GM18873 (cell line): ENCODE results near the gene WDTC1.
"Not testable (repeated sequence)": the region's sequence is repeated elsewhere in the genome, so short reads cannot be mapped to it uniquely, and the experiment has no call there.

Experiments used
- ATAC-seq: cut with Tn5 transposase; IDR thresholded peaks from one replicate; pipeline ENCODE4 v1.9.1; 2021; ENCODE audit warnings: mild to moderate bottlenecking, moderate library complexity, moderate number of reproducible peaks; ENCODE audit not compliant: unreplicated experiment, low FRiP score

WDTC1 gene

DNA sequence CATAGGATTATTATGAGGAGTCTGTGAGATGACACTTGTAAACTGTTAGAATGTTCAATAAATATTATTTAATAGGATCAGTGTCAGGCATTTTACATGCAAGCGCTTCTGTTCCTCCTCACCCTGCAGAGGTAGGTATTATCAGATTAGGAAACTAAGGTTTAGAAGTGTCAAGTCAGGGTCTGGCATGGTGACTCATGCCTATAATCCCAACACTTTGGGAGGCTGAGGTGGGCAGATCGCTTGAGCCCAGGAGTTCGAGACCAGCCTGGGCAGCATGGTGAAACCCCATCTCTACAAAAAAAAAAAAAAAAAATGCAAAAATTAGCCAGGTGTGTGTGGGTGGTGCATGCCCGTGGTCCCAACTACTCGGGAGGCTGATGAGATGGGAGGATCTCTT lies 9.2 kb downstream of the WDTC1 start:
- not testable (repeated sequence) for ATAC-seq

DNA sequence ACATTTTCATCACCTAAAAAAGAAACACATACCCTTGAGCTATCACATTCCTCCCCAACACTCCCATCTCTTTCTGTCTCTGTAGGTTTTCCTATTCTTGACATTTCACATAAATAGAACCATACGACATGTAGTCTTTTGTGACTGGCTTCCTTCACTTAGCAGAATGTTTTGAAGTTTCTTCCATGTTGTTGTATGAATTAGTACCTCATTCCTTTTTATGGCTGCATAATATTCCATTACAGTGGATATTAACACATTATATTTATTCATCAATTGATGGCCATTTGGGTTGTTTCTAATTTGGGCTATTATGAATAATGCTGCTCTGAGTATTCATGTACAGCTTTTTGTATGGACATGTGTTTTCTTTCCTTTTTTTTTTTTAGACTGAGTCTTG lies 11.8 kb downstream of the WDTC1 start:
- ATAC-seq = no peak

DNA sequence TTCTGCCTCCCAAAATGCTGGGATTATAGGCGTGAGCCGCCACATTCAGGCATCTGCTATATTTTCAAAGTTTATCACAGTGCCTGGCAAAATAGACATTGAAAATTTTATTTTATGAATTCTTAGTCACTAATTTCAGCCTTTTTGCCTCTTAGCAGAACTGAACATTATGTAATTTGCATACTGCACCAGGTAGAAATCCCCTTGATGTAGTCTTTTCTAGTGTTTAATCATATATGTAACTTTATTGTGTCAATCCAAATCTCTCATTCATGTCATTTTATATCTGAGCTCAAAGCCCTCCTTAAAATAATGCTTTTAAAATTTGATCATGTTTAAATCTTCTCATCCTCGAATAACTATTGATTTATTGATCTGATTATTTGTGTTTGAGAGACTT lies 19.2 kb downstream of the WDTC1 start:
- ATAC-seq = no peak

DNA sequence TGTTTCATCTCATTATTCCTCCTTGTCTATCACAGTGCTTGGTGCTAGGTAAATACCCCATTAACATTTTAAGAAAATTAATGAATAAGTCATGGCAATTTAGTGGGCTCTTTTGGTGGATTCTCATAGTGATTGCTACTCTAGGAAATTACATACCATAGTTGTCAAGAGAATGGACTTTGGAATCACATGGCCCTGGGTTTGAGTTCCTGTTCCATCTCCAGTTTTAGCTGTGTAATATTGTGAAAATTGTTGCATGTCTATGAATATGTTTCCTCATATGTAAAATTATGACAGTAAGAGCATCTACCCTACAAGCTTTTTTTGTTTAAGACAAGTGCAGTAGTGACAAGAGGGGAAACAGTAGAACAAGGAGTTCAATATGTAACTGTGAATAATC lies 20.7 kb downstream of the WDTC1 start:
- no peak for ATAC-seq

DNA sequence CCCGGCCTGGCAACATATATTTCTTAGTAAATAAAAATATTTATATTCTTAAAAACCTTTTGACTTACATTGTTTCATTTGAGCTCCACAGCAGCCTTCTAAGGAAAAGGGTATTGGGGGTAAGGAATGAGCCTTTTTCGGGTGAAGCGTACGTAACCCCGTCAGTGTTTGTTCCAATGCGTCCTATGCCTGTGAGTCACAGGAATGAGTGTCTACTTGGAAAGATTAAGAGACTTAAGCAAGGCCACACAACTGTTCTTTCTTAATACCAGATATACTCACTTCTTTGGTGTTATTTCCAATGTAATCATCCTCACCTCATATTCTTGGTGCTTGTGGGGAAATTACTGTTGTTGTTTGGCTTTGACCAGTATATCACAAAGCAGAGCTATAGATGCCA lies 22.7 kb downstream of the WDTC1 start:
- no peak for ATAC-seq

DNA sequence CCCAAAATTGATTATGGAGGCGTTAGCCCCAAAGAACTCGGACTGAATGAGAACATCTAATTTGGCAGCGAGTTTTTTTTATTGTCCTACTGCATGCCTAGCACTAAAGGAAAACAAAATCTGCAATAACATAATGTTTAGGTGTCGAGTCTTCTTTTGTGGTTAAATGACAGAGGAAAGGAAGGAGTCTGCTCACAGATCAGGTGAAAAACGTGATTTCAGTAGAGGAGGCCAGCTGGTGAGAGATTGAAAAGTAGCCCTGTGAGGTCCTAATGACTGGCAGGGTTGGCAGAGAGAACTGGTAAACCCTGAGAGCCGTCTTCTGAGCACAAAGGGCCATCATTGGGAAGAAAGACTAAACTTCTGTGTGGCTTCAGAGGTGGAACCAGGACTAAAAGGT lies 24.2 kb downstream of the WDTC1 start:
- no peak for ATAC-seq

DNA sequence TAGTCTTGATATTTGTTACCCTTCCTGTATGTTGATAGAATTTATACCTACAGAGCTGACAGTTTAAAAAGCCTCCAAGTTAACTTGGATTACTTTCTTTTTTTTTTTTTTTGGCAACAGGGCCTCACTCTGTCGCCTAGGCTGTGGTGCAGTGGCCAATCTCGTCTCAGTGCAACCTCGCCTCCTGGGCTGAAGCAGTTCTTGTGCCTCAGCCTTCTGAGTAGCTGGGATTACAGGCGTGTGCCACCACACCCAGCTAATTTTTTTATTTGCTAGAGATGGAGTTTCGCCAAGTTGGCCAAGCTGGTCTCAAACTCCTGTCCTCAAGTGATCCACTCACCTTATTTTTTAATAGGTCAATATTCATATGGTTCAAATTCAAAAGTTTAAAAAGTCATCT lies 32.7 kb downstream of the WDTC1 start:
- no peak for ATAC-seq

DNA sequence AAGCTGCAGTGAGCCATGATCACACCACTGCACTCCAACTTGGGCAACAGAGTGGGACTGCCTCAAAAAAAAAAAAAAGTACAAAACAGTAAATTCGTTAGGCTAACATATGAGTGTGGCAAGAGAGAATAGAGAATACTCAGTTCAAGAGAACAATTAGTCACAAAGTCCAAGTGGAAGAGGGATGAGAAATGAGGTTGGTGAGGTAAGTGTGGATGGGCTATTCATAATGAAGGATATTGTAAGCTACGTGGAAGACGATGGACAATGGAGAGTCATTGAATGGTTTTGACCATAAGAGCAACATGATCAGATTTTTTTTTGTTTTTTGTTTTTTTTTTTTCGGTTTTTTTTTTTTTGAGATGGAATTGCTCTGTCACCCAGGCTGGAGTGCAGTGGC lies 34.8 kb downstream of the WDTC1 start:
- ATAC-seq = no peak

DNA sequence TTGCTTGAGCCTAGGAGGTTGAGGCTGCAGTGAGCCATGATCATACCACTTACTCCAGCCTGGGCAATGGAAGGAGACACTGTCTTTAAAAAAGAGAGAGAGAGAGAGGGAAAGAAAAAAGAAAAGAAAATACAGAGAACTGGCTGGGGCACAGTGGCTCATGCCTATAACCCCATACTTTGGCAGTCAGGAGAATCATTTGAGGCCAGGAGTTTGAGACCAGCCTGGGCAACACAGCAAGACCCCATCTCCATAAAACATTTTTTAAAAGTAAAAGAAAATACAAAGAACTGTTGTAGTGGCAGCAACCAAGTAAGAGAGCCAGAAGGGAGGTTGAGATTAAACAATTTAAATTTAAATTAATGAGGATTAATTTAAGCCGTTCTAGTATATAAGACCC lies 39.8 kb downstream of the WDTC1 start:
- ATAC-seq = no peak

DNA sequence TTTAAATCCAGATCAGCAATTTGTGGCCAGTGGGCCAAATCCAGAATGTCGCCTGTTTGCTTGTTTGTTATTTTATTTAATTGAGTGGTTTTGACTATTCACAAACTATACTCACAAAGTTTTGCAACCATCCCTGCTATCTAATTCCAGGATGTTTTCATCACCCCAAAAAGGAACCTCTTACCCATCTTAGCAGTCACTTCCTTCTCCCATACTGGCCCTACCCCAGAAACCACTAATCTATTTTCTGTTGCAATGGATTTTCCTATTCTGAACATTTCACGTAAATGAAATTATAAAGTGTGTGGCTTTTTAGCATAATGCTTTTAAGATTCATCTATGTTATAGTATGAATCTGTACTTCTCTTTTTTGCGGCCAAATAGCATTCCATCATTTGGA lies 41.3 kb downstream of the WDTC1 start:
- ATAC-seq = no peak

DNA sequence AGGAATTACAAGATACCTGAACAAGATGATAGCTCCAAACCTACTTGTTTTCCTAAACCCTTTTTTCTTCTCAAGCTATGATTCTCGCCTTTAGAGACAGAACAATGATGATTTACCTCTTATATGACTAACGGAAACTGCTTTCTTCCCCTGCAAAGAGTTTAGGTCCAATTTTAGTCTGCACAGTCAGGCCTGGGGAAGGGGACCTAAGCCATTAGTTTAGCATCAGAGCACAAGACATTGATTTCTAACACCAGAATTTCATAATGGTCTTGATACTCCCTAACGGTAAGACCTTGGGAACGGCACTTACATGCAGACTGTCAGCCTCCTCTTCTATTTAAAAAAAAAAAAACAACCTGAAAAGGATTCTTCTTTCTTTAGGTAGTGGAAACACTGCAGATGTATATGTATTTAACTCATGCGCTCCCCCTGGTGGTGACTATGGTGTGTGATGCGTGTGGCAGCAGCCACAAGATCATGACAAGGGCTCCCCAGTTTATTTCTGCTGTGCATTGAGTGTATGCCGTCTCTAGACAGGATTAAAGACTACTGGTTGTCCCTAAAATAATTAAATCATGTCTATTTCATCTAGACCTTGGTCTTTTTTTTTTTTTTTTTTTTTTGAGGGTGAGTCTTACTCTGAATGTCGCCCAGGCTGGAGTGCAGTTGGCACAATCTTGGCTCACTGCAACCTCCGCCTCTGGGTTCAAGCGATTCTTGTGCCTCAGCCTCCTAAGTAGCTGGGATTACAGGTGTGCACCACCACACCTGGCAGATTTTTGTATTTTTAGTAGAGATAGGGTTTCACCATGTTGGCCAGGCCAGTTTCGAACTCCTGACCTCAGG lies 50.2 kb downstream of the WDTC1 start:
- ATAC-seq = no peak

DNA sequence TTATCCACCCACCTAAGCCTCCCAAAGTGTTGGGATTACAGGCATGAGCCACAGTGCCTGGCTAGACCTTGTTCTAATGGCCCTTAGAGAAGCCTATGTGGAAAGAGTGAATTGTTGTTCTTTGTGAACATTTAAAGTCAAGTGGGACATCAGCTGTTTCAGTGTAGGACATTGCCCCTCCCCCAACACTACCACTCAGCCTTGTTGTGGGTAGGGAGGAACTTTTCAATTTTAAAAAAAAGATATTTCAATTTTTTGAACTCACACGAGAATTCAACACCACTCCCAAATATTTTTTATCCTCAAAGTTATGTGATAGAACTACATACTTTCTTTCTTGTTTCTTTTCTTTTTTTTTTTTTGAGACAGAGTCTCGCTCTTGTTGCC lies 50.8 kb downstream of the WDTC1 start:
- no peak for ATAC-seq

DNA sequence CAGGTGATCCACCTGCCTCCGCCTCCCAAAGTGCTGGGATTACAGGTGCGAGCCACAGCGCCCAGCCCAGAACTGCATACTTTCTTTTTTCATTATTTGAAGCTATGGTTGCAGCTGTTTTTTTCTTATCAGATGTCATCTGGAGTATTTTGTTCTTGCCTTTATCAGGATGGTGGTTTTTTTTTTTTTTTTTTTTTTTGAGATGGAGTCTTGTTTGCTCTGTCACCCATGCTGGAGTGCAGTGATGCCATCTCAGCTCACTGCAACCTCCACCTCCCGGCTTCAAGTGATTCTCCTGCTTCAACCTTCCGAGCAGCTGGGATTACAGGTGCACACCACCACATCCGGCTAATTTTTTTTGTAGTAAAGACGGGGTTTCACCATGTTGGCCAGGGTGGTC lies 51.4 kb downstream of the WDTC1 start:
- ATAC-seq = not testable (repeated sequence)

DNA sequence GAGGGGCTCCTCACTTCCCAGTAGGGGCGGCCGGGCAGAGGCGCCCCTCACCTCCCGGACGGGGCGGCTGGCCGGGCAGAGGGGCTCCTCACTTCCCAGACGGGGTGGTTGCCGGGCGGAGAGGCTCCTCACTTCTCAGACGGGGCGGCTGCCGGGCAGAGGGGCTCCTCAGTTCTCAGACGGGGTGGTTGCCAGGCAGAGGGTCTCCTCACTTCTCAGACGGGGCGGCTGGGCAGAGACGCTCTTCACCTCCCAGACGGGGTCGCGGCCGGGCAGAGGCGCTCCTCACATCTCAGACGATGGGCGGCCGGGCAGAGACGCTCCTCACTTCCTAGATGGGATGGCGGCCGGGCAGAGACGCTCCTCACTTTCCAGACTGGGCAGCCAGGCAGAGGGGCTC lies 54.7 kb downstream of the WDTC1 start:
- not testable (repeated sequence) for ATAC-seq

DNA sequence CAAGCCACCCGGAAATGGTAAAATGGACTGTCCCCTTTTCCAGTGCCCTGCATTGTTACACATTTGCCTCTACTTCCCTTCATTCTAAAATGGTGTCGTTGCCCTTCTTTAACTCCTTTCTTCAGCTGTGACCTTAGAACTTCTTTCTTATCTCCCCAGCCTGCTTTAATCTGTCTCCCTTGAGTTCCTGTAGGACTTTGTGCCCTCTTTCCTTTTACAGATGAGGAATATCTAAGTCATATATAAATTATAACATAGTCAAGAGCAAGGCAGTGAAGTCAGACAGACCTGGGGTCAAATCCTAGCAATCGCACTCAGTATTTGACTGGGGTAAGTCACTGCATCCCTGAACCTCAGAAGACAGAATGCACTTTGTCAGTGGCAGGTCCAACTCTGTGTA lies 56.1 kb downstream of the WDTC1 start:
- no peak for ATAC-seq

DNA sequence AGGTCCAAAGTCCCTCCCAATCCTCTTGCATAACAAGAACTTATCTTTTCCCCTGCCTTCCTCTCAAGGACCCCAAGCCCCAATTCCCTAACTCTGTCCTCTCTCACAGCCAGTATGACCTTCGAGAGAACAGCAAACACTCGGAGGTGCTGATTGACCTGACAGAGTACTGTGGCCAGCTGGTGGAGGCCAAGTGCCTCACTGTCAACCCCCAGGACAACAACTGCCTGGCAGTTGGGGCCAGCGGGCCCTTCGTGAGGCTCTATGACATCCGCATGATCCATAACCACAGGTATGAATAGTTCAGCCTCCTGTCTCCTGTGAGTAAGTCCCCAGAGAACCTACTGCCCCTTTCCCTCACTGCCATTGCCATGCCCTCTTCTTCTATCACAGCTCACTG lies 57.7 kb downstream of the WDTC1 start:
- ATAC-seq = no peak

DNA sequence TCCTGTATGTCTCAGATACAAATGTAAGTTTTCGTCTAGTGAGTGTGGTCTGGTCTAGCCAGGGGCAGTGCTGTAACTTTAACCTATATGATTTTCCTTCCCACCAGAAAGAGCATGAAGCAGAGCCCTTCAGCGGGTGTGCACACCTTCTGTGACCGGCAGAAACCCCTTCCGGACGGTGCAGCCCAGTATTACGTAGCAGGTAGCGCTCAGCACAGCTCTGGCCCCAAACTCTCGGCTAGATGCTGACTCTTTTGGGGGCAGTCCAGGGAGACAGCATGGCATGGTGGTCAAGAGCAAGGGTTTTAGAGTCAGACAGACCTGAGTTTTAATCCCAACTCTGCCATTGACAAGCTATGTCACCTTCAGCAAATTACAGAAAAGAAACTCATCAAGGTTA lies 59.5 kb downstream of the WDTC1 start:
- no peak for ATAC-seq

DNA sequence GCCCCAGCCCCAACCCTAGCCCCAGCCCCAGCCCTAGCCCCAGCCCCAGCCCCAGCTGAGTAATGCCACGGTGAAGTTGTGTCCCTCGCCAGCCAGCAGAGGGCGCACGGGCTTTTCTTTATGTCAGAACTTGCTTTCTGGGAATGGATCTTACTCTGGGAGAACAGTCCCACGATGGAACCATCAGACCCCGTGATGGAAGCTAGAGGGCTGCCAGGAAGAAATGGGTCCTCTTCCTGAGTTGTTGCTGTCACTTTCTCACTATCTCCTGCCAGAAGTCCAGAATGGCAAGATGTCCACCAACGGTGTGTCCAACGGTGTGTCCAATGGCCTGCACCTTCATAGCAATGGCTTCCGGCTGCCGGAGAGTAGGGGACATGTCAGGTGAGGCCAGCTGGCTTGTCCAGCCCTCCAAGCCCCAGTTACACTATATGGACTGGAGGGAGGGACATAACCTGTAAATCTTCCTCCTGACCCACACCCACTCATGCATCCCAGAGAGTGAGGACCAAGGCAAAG lies 62.4 kb downstream of the WDTC1 start:
- no peak for ATAC-seq

DNA sequence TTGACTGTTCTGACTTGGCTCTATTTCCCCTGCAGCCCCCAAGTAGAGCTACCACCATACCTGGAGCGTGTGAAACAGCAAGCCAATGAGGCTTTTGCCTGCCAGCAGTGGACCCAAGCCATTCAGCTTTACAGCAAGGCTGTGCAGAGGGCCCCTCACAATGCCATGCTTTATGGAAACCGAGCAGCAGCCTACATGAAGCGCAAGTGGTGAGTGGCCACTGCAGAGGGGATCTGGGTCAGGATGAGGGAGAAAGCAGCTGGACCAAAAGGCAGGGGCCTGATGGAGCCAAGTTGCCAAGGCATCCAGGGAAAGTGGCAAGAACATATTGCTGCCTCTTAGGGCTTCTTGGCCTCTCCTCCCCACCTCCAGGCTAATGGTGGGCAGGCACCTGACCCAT lies 63.5 kb downstream of the WDTC1 start:
- no peak for ATAC-seq

DNA sequence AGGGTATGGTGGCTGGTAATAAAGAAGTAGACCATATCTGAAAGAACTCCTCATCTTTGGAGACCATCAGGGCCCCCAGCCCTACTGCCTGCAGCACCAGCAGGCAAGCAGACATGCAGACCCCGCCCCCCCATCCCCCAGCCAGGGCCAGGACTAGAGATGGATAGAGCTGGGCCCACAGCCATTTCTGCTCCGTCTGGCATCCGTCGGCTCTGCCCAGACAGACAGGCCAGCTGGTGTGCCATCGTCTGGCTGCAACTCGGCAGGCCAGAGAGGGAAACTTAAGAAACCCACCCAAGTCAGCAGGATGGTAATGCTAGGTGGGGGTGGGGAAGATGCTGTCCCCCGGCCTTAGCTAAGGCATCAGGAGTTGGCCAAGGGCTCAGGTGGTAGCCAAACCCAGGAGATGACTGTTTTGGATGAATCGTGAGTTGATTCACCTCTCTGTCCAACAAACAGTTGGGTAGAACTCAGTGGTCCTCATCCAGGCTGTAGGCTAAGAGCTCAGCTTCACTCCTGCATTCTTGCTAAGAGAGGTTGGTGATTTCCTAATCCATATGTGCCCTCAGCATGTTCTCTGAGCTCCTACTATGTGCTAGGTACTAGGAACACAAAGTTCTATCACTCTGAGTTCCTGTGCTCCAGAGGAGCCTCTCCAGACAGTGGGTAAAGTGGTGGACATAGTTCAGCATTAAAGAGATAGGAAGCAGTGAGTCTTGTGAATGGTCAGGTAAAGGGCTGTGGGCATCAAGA lies 64.4 kb downstream of the WDTC1 start:
- ATAC-seq = no peak

DNA sequence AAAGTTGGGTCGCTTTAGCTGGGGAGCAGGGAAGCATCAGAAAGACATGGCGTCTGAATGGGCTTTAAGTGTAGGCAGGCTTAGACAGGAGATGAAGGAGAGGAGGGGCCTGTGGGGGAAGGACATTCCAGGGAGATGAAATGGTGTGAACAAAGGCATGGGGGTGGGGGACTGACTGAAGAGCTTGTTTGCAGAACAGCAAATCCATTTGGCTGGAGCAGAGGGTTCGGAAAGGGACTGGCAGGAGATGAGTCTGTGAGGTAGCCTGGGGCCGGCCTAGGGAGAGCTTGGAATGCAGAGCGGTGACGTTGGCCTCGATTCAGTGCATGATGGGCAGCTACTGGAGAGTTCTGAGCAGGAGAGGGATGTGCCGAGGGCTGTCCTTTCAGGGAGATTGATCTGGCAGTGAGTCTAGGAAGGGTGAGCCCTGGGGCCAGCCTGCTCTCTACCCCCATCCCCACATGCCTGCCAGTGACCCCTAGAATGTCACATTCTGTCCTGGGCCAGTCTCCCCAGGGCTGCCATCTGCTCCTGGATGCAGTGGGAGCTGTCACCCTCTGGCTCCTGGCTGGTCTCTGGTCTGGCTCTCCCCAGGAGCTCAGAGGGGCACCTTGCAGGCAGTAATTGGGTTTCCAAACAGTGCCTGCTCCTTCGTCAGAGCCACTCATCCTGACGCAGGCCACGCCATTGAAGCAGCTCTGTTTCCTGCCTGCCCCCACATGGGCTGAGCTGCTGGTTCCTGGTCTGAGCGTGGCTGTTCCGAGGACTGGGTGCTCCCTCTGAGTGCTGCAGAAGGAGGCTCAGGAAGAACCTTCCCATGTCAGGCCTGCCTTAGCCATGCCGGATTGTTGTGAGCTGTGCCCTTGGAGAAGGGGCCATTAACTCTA lies 65.2 kb downstream of the WDTC1 start:
- no peak for ATAC-seq
